Measurements from ENCODE around the gene MTM1.

Gene MTM1

GRCh38 chrX:150680974-150681373 lies 112.6 kb downstream of the MTM1 start:
- DNase-seq, result peak; percentile 41

- DNase-seq, result no peak
Observed at GRCh38 chrX:150683112-150683511, 114.7 kb downstream of the MTM1 start.

- no peak for DNase-seq
Observed at GRCh38 chrX:150683536-150684146, 115.2 kb downstream of the MTM1 start.

- DNase-seq, result no peak
Observed at GRCh38 chrX:150688911-150689451, 120.6 kb downstream of the MTM1 start.

GRCh38 chrX:150690126-150690525 lies 121.7 kb downstream of the MTM1 start:
- no peak for DNase-seq

GRCh38 chrX:150692296-150692695 lies 123.9 kb downstream of the MTM1 start:
- no peak for DNase-seq

- no peak for DNase-seq
Observed at GRCh38 chrX:150692831-150693724, 124.7 kb downstream of the MTM1 start, which contains the start of gene MTMR1. TSS of gene MTMR1 (plus strand) at chrX:150693396. CDS start at chrX:150693531, 135 bp downstream.

GRCh38 chrX:150693725-150694574 lies 125.5 kb downstream of the MTM1 start:
- peak; percentile 73 for DNase-seq

GRCh38 chrX:150694738-150695410 lies 126.5 kb downstream of the MTM1 start:
- no peak for DNase-seq

- DNase-seq, result no peak
Observed at GRCh38 chrX:150696331-150696730, 127.9 kb downstream of the MTM1 start.

- no peak for DNase-seq
Observed at GRCh38 chrX:150696866-150697265, 128.4 kb downstream of the MTM1 start.

- DNase-seq, result no peak
Observed at GRCh38 chrX:150697641-150698040, 129.2 kb downstream of the MTM1 start.

- no peak for DNase-seq
Observed at GRCh38 chrX:150698981-150699380, 130.6 kb downstream of the MTM1 start.

- DNase-seq, result no peak
Observed at GRCh38 chrX:150700107-150700506, 131.7 kb downstream of the MTM1 start.

GRCh38 chrX:150701377-150701776 lies 133.0 kb downstream of the MTM1 start:
- no peak for DNase-seq

GRCh38 chrX:150702966-150703694 lies 134.7 kb downstream of the MTM1 start:
- no peak for DNase-seq

- no peak for DNase-seq
Observed at GRCh38 chrX:150703695-150703974, 135.2 kb downstream of the MTM1 start.

GRCh38 chrX:150704030-150704613 lies 135.7 kb downstream of the MTM1 start:
- DNase-seq, result no peak

- no peak for DNase-seq
Observed at GRCh38 chrX:150712619-150713018, 144.2 kb downstream of the MTM1 start.

GRCh38 chrX:150715184-150715583 lies 146.8 kb downstream of the MTM1 start:
- no peak for DNase-seq

GRCh38 chrX:150719621-150720020 lies 151.2 kb downstream of the MTM1 start:
- DNase-seq, result no peak

Data from DMS153 (cell line).